Mesendoderm (in vitro differentiated cells): ENCODE measurements around the gene RNASE8.

Experiments used
- DNase-seq: peaks from one replicate; pipeline ENCODE4 v3.0.0; 2013
- H2AK5ac ChIP-seq: 2 replicates; pipeline ENCODE4 v1.6.1; 2013; ENCODE audit warnings: low read length, inconsistent platforms
- H2BK120ac ChIP-seq: 2 replicates; pipeline ENCODE4 v1.6.1; 2013; ENCODE audit warnings: low read depth, mild to moderate bottlenecking, low read length, moderate library complexity, mixed read lengths
- H2BK15ac ChIP-seq: replicated peaks from 2 replicates; pipeline ENCODE4 v1.6.1; 2013; ENCODE audit warnings: low read depth, mild to moderate bottlenecking, moderate library complexity
- H2BK5ac ChIP-seq: 2 replicates; pipeline ENCODE4 v1.6.1; 2013; ENCODE audit warnings: low read length, inconsistent platforms
- H3K18ac ChIP-seq: 2 replicates; pipeline ENCODE4 v1.6.1; 2013; ENCODE audit warnings: mild to moderate bottlenecking, low read length, mixed read lengths
- H3K23ac ChIP-seq: one replicate; pipeline ENCODE4 v1.6.1; 2013; ENCODE audit warnings: low read length
- H3K27ac ChIP-seq: 2 replicates; pipeline ENCODE4 v1.5.1; 2013; ENCODE audit warnings: low read depth, mild to moderate bottlenecking, inconsistent platforms, low read length, moderate library complexity
- H3K27me3 ChIP-seq: 2 replicates; pipeline ENCODE4 v1.6.1; 2013; ENCODE audit warnings: low read length, control low read depth, mild to moderate bottlenecking, inconsistent platforms; ENCODE audit not compliant: insufficient read depth, poor library complexity
- H3K36me3 ChIP-seq: 2 replicates; pipeline ENCODE4 v1.6.1; 2013; ENCODE audit warnings: low read length, inconsistent platforms; ENCODE audit not compliant: control insufficient read depth, insufficient read depth
- H3K4ac ChIP-seq: one replicate; pipeline ENCODE4 v1.6.1; 2013; ENCODE audit warnings: low read depth, mild to moderate bottlenecking, low read length, moderate library complexity
- H3K4me1 ChIP-seq: 2 replicates; pipeline ENCODE4 v1.6.1; 2013; ENCODE audit warnings: low read depth, low read length, inconsistent platforms; ENCODE audit not compliant: control insufficient read depth
- H3K4me2 ChIP-seq: 2 replicates; pipeline ENCODE4 v1.6.1; 2013; ENCODE audit warnings: low read length
- H3K4me3 ChIP-seq: 2 replicates; pipeline ENCODE4 v1.5.1; 2013; ENCODE audit warnings: mild to moderate bottlenecking, low read length
- H3K56ac ChIP-seq: one replicate; pipeline ENCODE4 v1.6.1; 2013; ENCODE audit warnings: low read length
- H3K79me1 ChIP-seq: 2 replicates; pipeline ENCODE4 v1.6.1; 2013; ENCODE audit warnings: low read length, inconsistent platforms
- H3K79me2 ChIP-seq: 2 replicates; pipeline ENCODE4 v1.6.1; 2013; ENCODE audit warnings: mild to moderate bottlenecking, low read length; ENCODE audit not compliant: control insufficient read depth, insufficient read depth
- H3K9ac ChIP-seq: 2 replicates; pipeline ENCODE4 v1.6.1; 2013; ENCODE audit warnings: low read length, inconsistent platforms
- H4K5ac ChIP-seq: one replicate; pipeline ENCODE4 v1.6.1; 2013; ENCODE audit warnings: low read length
- H4K8ac ChIP-seq: one replicate; pipeline ENCODE4 v1.6.1; 2013; ENCODE audit warnings: low read depth, mild to moderate bottlenecking, control low read depth, low read length, moderate library complexity
- WGBS: extraction: QIAGEN DNeasy Blood & Tissue Kit; methylation state at CpG from one replicate; pipeline ENCODE4 v1.1.7; 2013; ENCODE audit warnings: low lambda C conversion rate, missing lambda C conversion rate; ENCODE audit not compliant: insufficient coverage; ENCODE audit errors: extremely low coverage; 5-methylcytosine and 5-hydroxymethylcytosine counted together

RNASE8 gene

GRCh38 chr14:21074398-21075272 is 17.0 kb downstream of the RNASE8 start:
- Histone ChIP-seq H2BK120ac (no peak overlapping the region), H2AK5ac (no peak overlapping the region), H3K56ac (no peak overlapping the region), H3K4me1 (peaks cover 4% of the 10 kb centered on the region), H3K4ac (no peak overlapping the region), H3K36me3 (peaks cover 20% of the 10 kb centered on the region), H3K4me2 (no peak overlapping the region), H3K18ac (no peak overlapping the region), H3K79me1 (peaks cover 8% of the 10 kb centered on the region), H4K5ac (no peak overlapping the region), H3K27ac (no peak overlapping the region), H2BK15ac (no peak overlapping the region), H3K79me2 (peaks cover 3% of the 10 kb centered on the region), H3K27me3 (no peaks in the 10 kb centered on the region), H3K23ac (no peak overlapping the region), H3K4me3 (no peak overlapping the region), H3K9ac (no peak overlapping the region), H4K8ac (no peak overlapping the region), H2BK5ac (no peak overlapping the region)
- DNase-seq = no peak
- no CpG with 5 or more reads among the region's 26 CpGs for WGBS

GRCh38 chr14:21075719-21076437 is 18.3 kb downstream of the RNASE8 start:
- Histone ChIP-seq H3K4me3 (no peak overlapping the region), H2AK5ac (no peak overlapping the region), H3K27me3 (no peaks in the 10 kb centered on the region), H3K27ac (no peak overlapping the region), H4K5ac (no peak overlapping the region), H3K9ac (no peak overlapping the region), H2BK15ac (no peak overlapping the region), H2BK120ac (no peak overlapping the region), H3K4ac (no peak overlapping the region), H3K4me1 (peaks cover 4% of the 10 kb centered on the region), H3K18ac (no peak overlapping the region), H3K23ac (no peak overlapping the region), H2BK5ac (no peak overlapping the region), H3K79me2 (peaks cover 3% of the 10 kb centered on the region), H3K79me1 (peaks cover 8% of the 10 kb centered on the region), H4K8ac (no peak overlapping the region), H3K36me3 (peaks cover 23% of the 10 kb centered on the region), H3K4me2 (no peak overlapping the region), H3K56ac (no peak overlapping the region)
- DNase-seq = no peak
- no CpG with 5 or more reads among the region's 9 CpGs for WGBS

- no peak overlapping the region for H3K27ac ChIP-seq
- H3K79me1 ChIP-seq = peaks cover 5% of the 10 kb centered on the region
- WGBS = no CpG with 5 or more reads among the region's 2 CpGs
- DNase-seq = no peak
- H3K4me1 ChIP-seq = no peaks in the 10 kb centered on the region
- no peak overlapping the region for H3K9ac ChIP-seq
- no peak overlapping the region for H2BK15ac ChIP-seq
- H3K79me2 ChIP-seq = peaks cover 1% of the 10 kb centered on the region
- no peak overlapping the region for H3K4ac ChIP-seq
- peaks cover 30% of the 10 kb centered on the region for H3K36me3 ChIP-seq
- H3K56ac ChIP-seq = no peak overlapping the region
- no peak overlapping the region for H3K4me2 ChIP-seq
- no peak overlapping the region for H4K8ac ChIP-seq
- no peak overlapping the region for H4K5ac ChIP-seq
- no peak overlapping the region for H2BK120ac ChIP-seq
- no peaks in the 10 kb centered on the region for H3K27me3 ChIP-seq
- H3K23ac ChIP-seq = no peak overlapping the region
- no peak overlapping the region for H2AK5ac ChIP-seq
- no peak overlapping the region for H3K18ac ChIP-seq
- H3K4me3 ChIP-seq = no peak overlapping the region
- no peak overlapping the region for H2BK5ac ChIP-seq
These were observed 20.1 kb downstream of the RNASE8 start for GRCh38 chr14:21077672-21078071.

GRCh38 chr14:21078287-21078686 is 20.7 kb downstream of the RNASE8 start:
- peaks cover 31% of the 10 kb centered on the region for H3K36me3 ChIP-seq
- no peaks in the 10 kb centered on the region for H3K27me3 ChIP-seq

GRCh38 chr14:21078726-21079125 is 21.1 kb downstream of the RNASE8 start:
- Histone ChIP-seq H3K4me2 (no peak overlapping the region), H3K36me3 (peaks cover 29% of the 10 kb centered on the region), H3K4ac (no peak overlapping the region), H3K79me2 (no peaks in the 10 kb centered on the region), H3K27me3 (no peaks in the 10 kb centered on the region), H3K4me1 (no peaks in the 10 kb centered on the region), H2BK5ac (no peak overlapping the region), H2BK15ac (no peak overlapping the region), H4K5ac (no peak overlapping the region), H2BK120ac (no peak overlapping the region), H3K4me3 (no peak overlapping the region), H3K56ac (no peak overlapping the region), H2AK5ac (no peak overlapping the region), H4K8ac (no peak overlapping the region), H3K27ac (no peak overlapping the region), H3K23ac (no peak overlapping the region), H3K79me1 (no peaks in the 10 kb centered on the region), H3K9ac (no peak overlapping the region), H3K18ac (no peak overlapping the region)
- WGBS = no CpG with 5 or more reads among the region's 10 CpGs
- no peak for DNase-seq

More at GRCh38 chr14:21078287-21078686, 20.7 kb downstream of the RNASE8 start:
- no peaks in the 10 kb centered on the region for H3K79me2 ChIP-seq
- H3K4me1 ChIP-seq = no peaks in the 10 kb centered on the region
- no peak overlapping the region for H3K4ac ChIP-seq
- H2BK5ac ChIP-seq = no peak overlapping the region
- H2BK15ac ChIP-seq = no peak overlapping the region
- no peak overlapping the region for H3K56ac ChIP-seq
- no peak for DNase-seq
- H3K23ac ChIP-seq = no peak overlapping the region
- no peak overlapping the region for H3K27ac ChIP-seq
- peaks cover under 1% of the 10 kb centered on the region for H3K79me1 ChIP-seq
- no peak overlapping the region for H4K5ac ChIP-seq
- H2BK120ac ChIP-seq = no peak overlapping the region
- no CpG with 5 or more reads among the region's 5 CpGs for WGBS
- no peak overlapping the region for H2AK5ac ChIP-seq
- no peak overlapping the region for H3K4me2 ChIP-seq
- H3K4me3 ChIP-seq = no peak overlapping the region
- no peak overlapping the region for H3K18ac ChIP-seq
- no peak overlapping the region for H3K9ac ChIP-seq
- H4K8ac ChIP-seq = no peak overlapping the region
